Coronary artery (tissue), 2 donors: ENCODE data around the gene CADM1.

Source experiments
- DNase-seq: peaks from one replicate; pipeline ENCODE4 v3.0.0-alpha.2; 2017; ENCODE audit warnings: low spot score
- H3K27ac ChIP-seq, 2 donors: fragments of 200-600 bp; sonication (generic); one replicate each; pipeline ENCODE4 v1.5.1; 2016 to 2019
- H3K4me3 ChIP-seq: fragments of 200-600 bp; sonication (generic); 2 replicates; pipeline ENCODE4 v1.5.1; 2016; ENCODE audit warnings: mild to moderate bottlenecking, moderate library complexity
- TF ChIP-seq, protein P1 (sequence below): fragments of 200-600 bp; sonication (generic); IDR thresholded peaks from one replicate; pipeline ENCODE4 v1.5.1; 2019; ENCODE audit warnings: antibody characterized with exemption

Gene CADM1

DNA sequence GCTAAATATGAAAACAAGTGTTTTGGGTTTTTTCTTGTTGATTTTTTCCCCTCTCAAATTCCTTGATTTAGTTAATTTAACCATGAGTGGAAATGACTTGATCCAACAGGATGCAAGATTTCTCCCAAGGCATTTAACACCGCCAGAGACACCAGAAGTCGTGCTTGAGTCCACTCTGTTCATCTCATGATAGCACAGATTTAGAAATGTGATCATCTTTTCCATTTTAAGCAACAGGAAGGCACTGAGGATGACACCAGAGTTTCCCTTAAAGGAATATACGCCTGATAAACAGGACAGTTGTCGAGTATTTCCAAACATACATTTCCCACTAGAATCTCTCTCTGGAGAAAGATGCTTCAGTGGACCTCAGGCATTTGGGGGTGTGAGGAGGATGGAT, 318.7 kb downstream of the CADM1 start:
- no peak for DNase-seq
- Histone ChIP-seq H3K4me3 (no peak overlapping the region), H3K27ac (no peak overlapping the region)
- TF ChIP-seq, protein P1, sequence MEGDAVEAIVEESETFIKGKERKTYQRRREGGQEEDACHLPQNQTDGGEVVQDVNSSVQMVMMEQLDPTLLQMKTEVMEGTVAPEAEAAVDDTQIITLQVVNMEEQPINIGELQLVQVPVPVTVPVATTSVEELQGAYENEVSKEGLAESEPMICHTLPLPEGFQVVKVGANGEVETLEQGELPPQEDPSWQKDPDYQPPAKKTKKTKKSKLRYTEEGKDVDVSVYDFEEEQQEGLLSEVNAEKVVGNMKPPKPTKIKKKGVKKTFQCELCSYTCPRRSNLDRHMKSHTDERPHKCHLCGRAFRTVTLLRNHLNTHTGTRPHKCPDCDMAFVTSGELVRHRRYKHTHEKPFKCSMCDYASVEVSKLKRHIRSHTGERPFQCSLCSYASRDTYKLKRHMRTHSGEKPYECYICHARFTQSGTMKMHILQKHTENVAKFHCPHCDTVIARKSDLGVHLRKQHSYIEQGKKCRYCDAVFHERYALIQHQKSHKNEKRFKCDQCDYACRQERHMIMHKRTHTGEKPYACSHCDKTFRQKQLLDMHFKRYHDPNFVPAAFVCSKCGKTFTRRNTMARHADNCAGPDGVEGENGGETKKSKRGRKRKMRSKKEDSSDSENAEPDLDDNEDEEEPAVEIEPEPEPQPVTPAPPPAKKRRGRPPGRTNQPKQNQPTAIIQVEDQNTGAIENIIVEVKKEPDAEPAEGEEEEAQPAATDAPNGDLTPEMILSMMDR, result no peak

DNA sequence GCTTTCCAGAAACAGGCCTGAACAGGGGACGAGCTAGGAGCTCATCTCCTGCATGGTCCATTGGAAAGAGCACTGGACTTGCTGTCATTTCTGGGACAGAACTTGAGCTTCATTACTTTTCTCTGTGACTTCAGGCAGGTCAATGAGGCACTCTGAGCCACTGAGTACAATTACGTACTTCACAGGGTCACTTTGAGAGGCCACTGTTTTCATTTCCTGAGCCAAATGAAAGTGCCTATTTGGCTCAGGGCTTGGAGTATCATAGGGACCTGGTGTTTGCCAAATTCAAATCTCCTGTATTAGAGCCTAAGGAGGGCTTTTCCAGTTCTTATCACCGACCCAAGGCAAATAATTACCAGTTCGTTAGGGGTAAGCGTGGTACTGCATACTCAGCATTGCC, 319.3 kb downstream of the CADM1 start:
- Histone ChIP-seq H3K4me3 (no peak overlapping the region), H3K27ac (no peak overlapping the region)
- TF ChIP-seq, protein P1, result no peak
- no peak for DNase-seq

DNA sequence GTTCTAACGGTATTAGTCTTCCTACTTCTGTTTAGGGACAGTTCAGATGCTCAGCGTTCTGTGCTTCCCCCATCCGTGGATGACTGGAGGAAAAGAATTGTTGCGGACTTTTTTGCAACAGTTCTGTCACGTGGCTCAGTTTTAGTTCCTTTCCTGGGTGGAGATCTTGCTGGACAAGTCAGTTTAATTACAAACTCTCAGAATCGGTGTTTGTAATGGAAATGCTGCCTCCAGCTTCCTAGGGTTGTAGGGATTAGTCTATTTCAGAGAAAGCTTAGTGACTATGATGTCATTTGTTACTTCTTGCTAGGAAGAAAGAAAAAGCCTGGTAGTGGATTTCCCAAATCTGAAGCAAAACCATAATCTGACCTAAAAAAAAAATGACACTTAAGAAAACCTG, 320.4 kb downstream of the CADM1 start:
- Histone ChIP-seq H3K27ac (no peak overlapping the region), H3K4me3 (no peak overlapping the region)
- TF ChIP-seq, protein P1, result no peak
- no peak for DNase-seq

DNA sequence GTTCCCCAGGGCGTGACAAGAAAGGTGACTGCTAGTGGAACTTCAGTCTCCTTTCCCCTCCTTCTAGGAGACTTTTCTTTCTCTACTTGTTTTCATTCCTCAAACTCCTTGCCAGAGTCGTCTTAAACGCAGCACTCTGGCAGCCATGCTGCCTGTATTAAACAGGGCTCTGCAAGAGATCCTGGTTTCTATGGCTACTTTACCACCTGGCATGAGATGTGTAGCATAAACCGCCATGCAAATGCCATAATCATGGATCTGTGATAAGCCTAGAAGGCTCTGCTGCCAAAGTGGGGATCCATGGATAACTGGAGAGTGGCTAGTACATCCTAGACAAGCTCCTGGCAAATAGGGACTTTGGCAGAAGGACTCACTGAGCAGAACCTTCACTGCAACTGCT, 321.1 kb downstream of the CADM1 start:
- no peak for DNase-seq
- no peak overlapping the region for H3K4me3 ChIP-seq
- TF ChIP-seq, protein P1, result no peak
- H3K27ac ChIP-seq, result no peak overlapping the region

DNA sequence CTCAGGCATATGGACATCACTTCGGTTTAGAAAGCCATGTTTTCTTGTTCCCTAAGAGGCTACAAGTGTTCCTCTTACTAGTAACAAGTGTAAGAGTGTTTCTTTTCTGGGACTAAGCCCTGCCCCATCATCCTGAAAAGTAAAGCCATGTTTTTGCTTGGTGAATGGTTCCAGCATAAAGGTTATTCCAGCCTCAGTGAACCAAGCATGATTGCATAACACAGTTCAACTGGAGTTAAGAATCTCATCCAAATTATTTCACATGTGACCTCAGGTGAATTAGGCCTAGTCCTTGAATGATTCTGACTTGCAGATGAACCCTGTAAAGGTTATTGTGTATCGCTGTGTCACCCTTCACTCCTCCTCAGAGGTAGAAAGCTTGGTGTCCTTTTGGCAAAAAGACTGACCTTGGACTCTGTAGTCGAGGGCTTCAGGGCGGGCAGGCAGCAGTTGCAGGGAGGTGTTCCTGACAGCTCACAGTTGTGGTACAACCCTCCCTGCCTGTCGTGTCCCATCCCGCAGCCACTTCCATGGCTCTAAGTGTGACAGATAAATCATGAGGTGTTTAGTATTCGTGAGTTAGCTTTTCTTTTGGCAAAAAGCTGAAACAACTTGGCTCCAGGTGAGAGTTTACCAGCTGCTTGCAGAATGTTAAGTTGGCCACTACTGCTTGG, 321.8 kb downstream of the CADM1 start:
- no peak for DNase-seq

DNA sequence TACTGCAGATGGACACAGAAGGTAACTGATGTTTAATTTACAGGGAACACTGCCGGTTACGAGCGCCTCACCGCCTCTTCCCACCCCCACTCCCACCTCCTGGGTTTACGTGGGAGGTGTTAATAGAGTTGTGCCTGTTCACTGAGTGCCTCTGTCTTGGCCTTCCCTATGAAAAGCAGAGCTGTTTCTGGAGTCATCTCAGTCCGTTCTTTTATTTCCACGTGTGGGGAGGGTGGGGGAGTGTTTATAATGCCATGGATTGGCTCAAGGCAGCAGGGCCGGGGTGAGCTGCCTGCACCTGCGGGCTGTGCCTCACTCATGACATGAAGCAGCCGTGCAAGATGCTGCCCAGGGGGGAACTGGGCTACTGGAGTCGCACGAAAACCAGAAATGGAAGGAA, 322.7 kb downstream of the CADM1 start:
- H3K4me3 ChIP-seq, result no peak overlapping the region
- TF ChIP-seq, protein P1, result no peak
- no peak overlapping the region for H3K27ac ChIP-seq
- DNase-seq, result no peak

More for the DNA sequence above, 321.8 kb downstream of the CADM1 start:
- H3K27ac ChIP-seq, result no peak overlapping the region
- TF ChIP-seq, protein P1, result no peak
- no peak overlapping the region for H3K4me3 ChIP-seq

DNA sequence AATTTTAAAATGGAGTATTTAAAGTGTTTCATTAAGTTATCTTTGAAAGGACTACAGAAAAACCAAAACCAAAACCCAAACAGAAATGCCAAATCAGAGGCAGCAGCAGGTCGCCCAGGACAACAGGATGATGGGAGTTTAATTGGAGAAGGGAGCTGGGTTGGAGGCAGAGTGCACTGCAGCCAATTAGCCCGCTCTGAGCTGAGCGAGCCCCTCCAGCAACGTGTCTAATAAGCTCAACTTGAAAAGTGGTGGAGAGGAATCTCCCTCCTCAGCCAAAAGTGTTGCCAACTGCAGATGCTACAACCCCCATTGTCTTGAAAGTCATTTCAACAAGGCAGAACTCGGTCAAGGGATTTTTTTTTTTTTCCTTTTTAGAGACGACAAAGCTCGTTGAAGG, 323.9 kb downstream of the CADM1 start:
- no peak overlapping the region for H3K27ac ChIP-seq
- TF ChIP-seq, protein P1, result no peak
- H3K4me3 ChIP-seq, result no peak overlapping the region
- DNase-seq, result no peak
